Forelimb muscle (tissue), 1 donor: ENCODE data around the gene DSTN. TPM values are rescaled to one million over a fixed set of nuclear protein-coding genes. Genes with fewer than 3 reads are reported as not detected.

Experiments
- DNase-seq: peaks from one replicate; pipeline ENCODE4 v3.0.0-alpha.2; 2013; ENCODE audit warnings: low read depth
- polyA plus RNA-seq: library from polyadenylated mRNA; unstranded; fragments of 120-200 nt; gene quantifications from one replicate; pipeline ENCODE4 v1.2.1, GENCODE V29; 2013; ENCODE audit not compliant: insufficient read length

Gene DSTN
- polyA plus RNA-seq, 1 donor, result 248 TPM

DNA sequence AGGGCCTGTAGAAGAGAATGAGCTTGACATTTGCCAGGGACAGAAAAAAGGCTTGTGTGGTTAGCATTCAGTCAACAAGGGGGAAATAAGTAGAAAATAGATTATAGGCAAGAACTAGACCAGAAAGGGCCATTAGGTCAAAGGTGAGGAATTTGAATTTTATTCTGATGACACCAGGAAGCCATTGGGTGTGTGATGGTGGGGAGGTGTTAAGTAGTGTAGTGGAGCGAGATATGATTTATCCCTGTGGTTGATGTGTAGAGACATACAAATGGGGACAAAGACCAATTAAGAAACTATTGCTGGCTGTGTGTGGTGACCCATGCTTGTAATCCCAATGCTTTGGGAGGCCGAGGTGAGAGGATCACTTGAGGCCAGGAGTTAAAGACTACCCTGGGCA lies 11.0 kb downstream of the DSTN start:
- no peak for DNase-seq

DNA sequence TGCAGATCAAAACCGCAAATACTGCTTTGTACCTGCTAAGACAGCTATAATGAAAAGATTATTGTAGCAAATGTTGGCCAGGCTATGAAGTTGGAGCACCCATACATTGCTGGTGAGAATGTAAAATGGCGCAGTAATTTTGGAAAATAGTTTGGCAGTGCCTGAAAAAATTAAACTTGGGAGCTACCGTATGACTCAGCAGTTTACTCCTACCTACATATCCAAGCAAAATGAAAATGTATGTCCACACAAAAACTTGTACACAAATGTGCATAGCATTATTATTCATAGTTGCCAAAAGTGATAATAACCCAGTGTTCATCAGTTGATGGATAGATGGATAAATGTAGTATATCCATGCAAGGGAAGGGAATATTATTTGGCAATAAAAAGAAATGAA lies 13.3 kb downstream of the DSTN start:
- no peak for DNase-seq

DNA sequence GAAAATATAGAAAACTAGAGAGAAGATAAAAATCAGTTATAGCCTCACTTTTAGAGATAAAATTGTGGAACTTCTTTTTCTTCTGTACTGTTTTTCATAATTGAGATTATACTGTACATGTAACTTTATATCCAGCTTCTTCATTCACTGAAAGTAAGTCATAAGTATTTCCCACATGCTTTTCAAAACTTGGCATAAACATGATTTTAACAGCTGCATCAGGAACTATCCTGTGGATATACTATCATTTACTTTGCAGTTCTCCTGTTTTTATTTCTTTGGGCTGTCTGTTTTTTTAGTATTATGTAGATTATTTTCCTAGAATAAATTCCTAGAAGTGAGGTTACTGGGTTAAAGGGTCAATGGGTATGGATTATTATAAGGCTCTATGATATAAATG lies 14.8 kb downstream of the DSTN start:
- DNase-seq, result peak; percentile 49

DNA sequence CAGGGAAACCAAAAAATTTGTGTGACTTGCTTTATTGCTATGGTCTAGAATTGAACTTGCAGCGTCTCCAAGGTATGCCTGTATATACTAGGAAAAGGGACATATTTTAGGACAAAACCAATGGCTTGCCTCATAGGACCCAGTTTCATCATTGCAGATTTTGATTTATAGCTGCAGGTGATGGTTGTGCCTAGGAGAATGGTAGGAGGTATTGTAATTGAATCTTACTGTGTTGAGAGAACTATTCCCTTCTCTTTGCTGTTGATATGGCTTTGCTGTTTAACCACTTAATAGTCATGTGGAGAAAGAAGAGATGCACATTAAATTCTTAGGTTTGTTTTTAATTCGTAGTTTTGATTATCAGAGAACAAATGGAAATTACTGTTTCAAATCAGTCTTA lies 16.4 kb downstream of the DSTN start:
- no peak for DNase-seq

DNA sequence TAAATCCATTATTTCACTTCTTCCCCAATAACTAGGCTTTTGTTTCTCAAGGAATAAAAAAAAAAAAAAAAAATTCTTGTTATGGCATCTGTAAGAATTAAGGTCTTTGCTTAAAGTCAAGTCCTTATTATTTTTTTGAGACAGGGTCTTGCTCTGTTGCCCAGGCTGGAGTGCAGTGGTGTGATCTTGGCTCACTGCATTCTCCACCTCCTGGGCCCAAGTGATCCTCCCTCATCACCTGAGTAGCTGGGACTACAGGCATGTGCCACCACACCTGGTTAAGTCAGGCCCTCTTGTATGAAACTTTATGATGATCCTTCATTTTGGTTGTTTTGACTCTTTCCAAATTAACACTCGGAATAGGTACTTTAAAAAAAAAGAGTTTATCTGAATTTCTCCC lies 17.3 kb downstream of the DSTN start:
- DNase-seq, result no peak

DNA sequence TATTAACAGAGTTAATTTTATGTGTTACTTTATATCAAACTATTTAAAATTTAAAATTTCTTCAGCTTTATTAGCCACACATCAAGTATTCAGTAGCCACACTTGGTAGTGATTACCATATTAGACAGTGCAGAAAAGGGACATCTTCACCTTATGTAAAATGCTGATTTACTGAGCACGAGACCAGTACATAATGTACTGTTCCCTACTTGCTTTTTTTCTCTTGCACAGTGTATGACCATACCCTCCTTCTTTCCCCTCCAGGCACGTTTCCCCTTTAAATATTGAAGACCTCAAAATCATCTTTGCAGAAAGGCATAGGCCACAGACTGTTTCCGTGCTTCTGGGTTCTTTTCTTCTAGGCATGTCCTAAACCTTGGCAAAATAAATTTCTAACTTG lies 17.9 kb downstream of the DSTN start:
- no peak for DNase-seq

DNA sequence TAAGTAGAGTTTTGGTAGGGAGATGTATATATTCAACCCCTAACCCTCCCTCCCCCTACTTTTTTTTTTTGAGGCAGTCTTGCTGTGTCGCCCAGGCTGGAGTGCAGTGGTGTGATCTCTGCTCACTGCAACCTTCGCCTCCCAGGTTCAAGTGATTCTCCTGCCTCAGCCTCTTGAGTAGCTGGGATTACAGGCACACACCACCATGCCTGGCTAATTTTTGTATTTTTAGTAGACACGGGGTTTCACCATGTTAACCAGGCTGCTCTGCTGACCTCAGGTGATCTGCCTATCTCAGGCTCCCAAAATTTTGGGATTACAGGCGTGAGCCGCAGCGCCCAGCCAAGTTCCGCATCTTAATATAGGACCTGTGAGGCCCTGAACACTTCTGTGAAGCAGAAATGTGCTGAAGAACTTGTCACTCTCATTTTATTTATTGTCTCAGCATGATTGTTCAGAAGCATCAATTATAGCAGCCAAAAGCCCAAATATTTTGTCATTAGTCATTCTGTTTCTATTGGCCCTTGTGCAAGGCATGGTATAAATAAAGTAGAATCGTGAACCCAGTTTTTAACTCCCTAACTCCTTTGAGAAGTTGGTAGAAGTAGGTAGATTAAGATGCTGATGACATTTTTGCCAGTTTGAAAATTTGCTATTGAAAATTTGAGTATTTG lies 19.4 kb downstream of the DSTN start:
- no peak for DNase-seq

DNA sequence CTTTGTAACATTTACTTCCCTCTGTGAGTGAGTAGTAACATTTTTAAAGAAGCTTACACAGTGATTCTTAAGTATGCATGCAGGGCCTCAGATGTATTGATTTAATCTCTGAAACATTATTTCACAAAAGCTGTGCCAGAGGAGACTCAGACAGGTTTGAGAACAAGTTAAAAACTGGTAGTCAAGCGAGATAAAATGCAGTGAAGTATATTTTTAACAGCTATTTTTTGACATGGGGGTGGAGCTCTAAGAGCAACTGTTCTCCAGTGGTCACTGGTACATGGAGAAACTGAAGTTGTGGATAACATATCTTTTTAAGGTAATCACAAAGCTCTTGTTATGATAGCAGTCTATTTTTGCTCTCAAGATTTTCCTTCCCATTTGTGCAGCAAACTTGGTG lies 20.4 kb downstream of the DSTN start:
- DNase-seq, result no peak

DNA sequence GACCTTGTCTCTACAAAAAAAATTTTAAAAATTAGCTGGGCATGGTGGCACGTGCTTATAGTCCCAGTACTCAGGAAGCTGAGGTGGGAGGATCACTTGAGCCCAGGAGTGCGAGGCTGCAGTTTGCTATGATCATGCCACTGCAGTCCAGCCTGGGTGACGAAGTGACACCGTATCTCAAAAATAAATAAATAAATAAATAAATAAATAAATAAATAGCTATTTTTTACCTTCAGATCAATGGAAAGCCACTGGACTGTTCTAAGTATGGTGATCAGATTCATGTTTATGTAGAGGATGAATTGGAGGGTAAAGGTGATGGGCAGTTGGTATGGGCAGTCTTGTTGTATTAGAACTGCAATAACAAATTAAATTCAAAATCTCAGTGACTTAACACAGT lies 24.0 kb downstream of the DSTN start:
- no peak for DNase-seq

DNA sequence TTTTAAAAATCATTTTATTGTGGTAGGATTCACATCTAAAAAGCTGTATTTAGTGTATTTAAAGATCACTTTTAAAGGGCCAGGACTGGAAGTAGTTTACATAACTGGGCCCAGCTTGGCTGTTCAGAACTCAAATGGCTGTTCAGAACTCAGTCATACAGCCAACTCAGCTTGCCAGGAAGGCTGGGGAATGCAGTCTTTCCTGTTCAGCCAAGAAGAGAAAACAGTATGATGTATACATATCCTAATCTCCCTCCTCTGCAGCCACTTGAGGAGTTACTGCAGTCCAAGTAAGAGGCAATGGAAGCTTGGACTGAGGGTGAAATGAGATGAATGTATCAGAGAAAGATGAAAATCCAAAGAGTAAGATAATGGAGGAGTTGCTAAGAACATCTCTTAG lies 24.6 kb downstream of the DSTN start:
- DNase-seq, result peak; percentile 48

DNA sequence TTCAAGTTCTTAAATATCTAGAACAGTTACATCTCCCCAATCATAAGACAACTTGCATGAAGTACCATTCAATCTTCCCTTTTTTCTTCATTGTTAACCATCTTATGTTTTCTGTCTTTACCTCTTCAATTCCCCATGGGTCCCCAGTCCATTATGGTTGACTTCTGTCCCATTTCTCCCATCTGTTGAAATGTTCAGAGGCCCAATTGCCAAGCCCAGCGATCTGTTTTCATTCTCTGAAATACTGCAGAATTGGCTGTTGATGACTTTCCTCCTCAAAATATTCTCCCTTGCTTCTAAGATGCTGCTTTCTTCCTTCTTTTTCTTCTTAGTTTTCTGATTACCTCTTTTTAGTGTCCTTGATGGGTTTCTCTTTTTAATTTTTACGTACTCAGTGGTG lies 26.0 kb downstream of the DSTN start:
- no peak for DNase-seq

DNA sequence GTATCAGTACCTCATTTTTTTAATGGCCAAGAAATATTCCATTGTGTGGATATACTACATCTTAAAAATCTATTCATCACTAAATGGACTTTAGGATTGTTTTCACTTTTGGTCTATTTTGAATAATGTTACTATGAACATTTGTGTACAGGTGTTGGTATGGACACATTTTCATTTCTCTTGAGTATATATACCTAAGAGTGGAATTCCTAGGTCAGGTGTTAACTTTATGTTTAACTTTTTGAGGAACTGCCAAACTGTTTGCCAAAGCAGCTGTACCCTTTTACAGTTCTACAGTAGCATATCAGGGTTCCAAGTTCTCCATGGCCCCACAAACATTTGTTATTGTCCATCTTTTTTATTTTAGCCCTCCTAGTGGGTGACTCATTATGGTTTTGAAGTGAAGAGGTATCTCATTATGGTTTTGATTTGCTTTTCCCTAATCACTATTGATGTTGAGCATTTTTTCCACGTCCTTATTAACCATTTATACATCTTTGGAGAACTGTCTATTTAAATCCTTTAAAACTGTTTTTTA lies 28.2 kb downstream of the DSTN start:
- no peak for DNase-seq

DNA sequence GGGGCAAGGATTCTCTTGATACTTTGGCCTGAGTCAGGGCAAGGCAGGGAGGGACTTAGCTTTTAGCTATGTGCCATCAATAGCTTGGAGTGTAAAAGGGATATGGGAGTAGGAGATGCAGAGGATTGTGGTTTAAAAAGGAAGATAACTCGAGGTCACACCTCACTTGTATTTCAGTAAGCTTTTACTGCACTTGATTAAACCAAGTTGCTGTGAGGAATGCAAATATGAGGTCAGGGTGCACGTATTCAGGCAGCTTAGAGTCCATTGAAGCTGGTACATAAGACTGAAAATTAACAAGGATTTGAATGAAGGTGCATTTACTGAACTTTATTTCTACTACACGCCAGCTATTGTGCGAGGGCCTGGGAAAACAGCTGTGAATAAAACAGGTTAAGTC lies 32.1 kb downstream of the DSTN start:
- DNase-seq, result no peak

DNA sequence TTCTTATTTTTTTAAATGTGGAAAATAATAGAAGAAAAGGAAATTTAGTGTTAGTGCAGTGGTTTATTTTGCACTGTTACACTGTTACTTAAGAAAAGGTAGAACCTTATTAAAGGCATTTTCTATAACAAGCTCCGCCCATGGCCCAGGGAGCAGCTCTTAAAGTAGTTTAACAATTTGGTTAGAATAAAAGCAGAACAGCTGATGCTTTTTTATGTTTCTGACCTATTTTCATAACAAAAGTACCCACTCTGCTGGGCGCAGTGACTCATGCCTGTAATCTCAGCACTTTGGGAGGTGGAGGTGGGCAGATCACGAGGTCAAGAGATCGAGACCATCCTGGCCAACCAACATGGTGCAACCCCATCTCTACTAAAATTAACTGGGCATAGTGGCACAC lies 32.6 kb downstream of the DSTN start:
- no peak for DNase-seq

DNA sequence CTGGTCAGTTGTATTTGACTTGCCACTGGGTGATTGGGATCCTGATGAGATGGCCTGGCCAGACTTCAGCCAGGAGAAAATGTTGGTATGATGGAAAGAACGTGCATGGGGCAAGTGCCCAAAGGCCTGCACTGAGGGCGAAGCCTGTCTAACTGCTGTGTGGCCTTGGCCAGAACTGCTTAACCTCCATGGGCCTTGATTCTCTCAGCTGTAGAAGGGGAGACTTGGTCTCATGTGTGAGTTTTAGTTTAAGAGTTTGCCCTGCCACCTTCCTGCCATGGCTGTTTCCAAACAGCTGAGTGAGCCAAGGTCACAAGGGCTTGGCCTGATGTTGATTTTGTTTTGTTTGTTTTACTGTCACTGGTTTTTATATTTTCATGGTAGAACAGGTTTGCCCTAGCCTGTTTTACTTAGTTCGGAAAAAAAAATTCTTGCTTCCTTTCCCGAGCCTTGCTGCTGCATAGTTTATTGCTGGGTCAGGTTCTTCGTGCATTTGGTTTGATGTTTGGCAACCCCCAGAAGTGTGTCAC lies 35.3 kb downstream of the DSTN start:
- DNase-seq, result no peak

DNA sequence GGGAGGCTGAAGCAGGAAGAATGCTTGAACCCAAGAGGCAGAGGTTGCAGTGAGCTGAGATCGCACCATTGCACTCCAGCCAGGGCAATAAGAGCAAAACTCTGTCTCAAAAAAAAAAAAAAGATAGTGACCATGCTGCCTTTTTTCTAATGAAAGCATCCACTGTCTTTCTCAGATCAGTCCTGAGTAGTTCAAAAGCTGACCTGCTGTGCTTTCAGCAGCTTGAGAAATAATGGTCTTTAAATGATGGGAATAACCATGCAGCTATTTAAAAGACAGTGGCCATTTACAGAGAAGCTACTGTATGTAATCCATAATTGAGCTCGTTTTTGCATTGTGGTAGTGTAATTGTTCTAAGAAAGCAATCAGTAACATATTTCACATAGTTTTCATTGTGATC lies 36.1 kb downstream of the DSTN start:
- DNase-seq, result no peak

DNA sequence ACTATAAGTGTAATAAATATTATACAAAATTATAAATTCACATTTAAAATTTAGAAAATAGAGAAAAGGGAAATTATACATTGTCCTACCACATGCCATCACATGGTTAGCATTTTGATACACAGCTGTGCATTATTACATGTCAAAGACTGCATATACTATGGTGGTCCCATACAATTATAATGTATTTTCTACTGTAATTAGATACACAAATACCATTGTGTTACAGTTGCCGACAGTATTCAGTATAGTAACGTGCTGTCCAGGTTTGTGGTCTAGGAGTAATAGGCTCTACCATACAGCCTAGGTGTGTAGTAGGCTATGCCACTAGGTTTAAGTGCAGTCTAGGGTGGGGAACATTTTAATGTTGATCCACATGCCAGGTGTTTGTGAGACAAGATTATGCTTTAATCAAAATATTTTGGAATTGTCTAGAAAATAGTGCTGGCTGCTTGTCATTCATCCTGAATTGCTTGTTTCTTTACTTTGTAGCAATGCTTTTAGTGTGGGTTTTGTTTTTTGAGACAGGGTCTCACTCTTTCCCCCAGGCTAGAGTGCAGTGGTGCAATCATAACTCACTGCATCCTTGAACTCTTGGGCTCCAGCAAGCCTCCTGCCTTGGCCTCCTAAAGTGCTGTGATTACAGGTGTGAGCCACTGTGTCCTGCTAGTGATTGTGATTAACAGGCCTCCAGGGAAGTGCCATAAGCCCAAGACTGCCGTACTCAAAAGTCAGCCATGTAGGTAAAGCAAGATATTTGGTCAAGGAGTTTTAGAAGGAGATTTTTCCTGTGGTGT lies 39.0 kb downstream of the DSTN start:
- no peak for DNase-seq

DNA sequence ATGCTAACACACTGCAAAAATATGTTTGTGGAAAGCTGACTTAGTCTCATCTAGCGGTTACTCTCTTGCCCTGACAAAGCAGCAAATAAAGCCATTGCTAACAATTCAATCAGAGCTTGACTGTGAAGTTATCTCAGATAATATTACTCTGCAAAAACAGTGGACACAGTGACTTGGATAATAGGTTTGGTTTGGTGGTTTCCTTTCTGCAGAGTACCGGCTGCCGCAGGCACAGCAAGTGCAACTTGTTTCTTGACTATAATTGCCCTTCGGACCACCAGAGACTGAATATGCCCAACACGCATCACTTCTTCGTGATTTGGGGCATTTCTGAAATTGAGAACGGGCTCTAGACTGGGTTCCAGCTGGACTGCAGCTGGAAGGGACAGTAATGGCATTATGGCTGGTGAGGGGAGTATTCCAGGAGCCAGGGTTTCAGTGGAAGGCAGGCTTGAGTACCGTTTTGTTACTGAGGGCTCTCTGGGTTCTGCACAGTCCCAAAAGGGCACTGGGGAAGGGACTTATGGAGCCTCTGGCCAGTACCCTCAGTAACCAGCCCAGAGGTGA lies 40.0 kb downstream of the DSTN start:
- DNase-seq, result no peak

DNA sequence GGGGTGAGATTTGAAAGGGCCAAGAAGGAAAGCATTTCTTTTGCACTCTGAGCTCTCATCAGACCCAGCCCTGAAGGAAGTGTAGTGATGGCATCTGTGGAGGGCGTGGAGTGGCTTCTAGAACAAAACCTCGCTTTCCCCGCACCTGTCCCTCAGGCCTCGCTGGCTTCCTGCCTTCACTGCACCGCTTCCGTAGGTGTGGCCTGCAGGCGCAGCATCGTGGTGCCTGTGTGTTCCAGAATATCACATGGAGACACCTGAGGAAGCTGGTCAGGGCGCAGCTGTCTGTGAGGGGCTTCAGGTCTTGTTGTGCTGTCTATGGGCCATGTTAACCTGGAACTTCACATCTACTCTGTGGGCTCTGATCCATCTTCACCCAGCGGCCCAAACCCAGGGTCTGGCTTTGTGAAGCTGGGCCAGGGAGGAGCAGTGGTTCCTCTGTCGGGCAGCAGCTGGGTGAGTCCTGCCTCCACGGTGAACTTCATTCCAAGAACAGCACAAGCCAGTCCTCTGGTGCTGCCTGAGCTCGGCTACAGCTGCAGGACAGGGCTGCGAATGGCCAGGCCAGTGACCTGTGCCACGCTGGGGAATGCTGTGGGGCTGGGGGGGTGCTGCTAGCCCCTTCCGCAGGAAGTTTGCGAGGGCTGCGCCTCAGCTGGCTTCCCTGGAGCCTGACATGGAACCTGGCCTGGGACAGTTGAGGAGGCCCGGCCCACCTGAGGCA lies 40.9 kb downstream of the DSTN start:
- no peak for DNase-seq

DNA sequence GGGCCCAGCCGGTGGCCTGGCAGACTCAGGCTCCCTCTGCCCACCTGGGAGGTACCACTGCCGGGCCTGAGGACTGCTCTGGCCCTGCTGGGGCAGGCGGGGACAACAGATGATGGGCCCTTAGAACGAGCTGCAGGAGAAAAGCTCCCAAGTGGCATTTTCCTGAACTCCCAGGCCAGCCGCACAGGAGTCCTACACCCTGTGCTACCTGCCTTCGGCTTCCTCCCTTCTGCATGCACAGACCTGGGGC lies 41.3 kb downstream of the DSTN start:
- no peak for DNase-seq

DNA sequence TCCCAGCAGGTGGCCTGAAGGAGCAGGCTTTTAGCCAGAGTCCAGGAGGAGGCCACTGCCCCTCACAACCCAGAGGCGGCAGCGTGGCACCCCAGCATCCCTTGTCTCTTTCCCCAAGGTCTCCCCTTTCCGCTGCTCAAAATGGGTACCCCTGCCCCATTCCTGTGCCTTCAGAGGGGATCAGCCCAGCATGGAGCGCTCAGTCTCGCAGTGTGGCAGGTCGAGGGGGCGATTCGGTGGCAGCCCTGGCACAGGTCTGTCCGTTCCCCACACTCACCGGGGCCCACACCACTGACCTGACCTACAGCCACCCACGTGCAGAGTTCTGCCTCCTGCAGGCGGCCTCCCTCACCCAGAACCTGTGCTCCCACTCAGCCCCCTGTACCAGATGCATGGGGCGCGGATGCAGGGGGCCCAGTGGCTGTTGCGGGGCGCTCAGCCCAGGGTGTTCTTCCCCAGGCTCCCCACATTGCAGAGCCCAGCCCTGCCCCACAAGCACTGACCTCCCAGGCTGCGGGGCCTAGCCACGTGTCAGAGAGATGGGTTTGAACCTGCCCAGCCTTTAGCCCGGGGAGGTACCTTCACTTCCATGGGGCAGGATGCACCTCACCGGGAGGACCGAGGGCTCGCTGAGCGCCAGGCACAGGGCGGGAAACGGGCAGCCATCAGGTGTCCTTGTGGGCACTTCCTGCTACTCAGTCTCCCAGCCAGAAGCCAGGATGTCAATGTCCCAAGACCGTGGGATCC lies 41.8 kb downstream of the DSTN start:
- DNase-seq, result no peak
